GM20431 (cell line): ENCODE measurements around the gene INSR.

Experiments
- in situ Hi-C: fragments of 300-500 bp; cut with MseI, MboI; formaldehyde crosslinking; loops from one replicate; pipeline ENCODE4 v1.15.0; 2020; ENCODE audit warnings: low sequenced_read_pairs; ENCODE audit not compliant: unreplicated experiment

Gene INSR

GRCh38 chr19:7301525-7301924 is 7.3 kb upstream of the INSR start:
- in situ Hi-C loops = loop anchor here (25.0 kb wide), 1 partner anchor 164 kb away; no protein-coding TSS in a partner anchor

- in situ Hi-C loops = no loop called here
Observed at GRCh38 chr19:7297742-7298141, 3.5 kb upstream of the INSR start.

- in situ Hi-C loops = no loop called here
Observed at GRCh38 chr19:7295912-7296536, 1.8 kb upstream of the INSR start.

GRCh38 chr19:7294558-7295212 is 471 bp upstream of the INSR start:
- in situ Hi-C loops = no loop called here

- in situ Hi-C loops = no loop called here
Observed at GRCh38 chr19:7292950-7293761, 1.1 kb downstream of the INSR start.

- in situ Hi-C loops = no loop called here
Observed at GRCh38 chr19:7292352-7292949, 1.8 kb downstream of the INSR start.

GRCh38 chr19:7288977-7289376 is 5.2 kb downstream of the INSR start:
- in situ Hi-C loops = no loop called here

GRCh38 chr19:7288131-7288530 is 6.1 kb downstream of the INSR start:
- in situ Hi-C loops = no loop called here

GRCh38 chr19:7287722-7288121 is 6.5 kb downstream of the INSR start:
- in situ Hi-C loops = no loop called here

GRCh38 chr19:7280940-7281666 is 13.1 kb downstream of the INSR start:
- in situ Hi-C loops = no loop called here

GRCh38 chr19:7272856-7273578 is 21.2 kb downstream of the INSR start:
- in situ Hi-C loops = no loop called here

- in situ Hi-C loops = no loop called here
Observed at GRCh38 chr19:7268705-7269098, 25.5 kb downstream of the INSR start.

GRCh38 chr19:7267792-7268704 is 26.2 kb downstream of the INSR start:
- in situ Hi-C loops = no loop called here

- in situ Hi-C loops = no loop called here
Observed at GRCh38 chr19:7266832-7267231, 27.4 kb downstream of the INSR start.

- in situ Hi-C loops = no loop called here
Observed at GRCh38 chr19:7265963-7266362, 28.3 kb downstream of the INSR start.

GRCh38 chr19:7264858-7265257 is 29.4 kb downstream of the INSR start:
- in situ Hi-C loops = no loop called here

GRCh38 chr19:7263521-7263920 is 30.7 kb downstream of the INSR start:
- in situ Hi-C loops = no loop called here

GRCh38 chr19:7263066-7263465 is 31.1 kb downstream of the INSR start:
- in situ Hi-C loops = no loop called here
